ENCODE results near the gene CLN6.
"Not testable (repeated sequence)": the region's sequence is repeated elsewhere in the genome, so short reads cannot be mapped to it uniquely, and the experiment has no call there.

Gene CLN6

GRCh38 chr15:68206711-68207151, 22.8 kb downstream of the CLN6 start:
- DNase-seq (ENCODE audit: low read depth): no peak

DNA sequence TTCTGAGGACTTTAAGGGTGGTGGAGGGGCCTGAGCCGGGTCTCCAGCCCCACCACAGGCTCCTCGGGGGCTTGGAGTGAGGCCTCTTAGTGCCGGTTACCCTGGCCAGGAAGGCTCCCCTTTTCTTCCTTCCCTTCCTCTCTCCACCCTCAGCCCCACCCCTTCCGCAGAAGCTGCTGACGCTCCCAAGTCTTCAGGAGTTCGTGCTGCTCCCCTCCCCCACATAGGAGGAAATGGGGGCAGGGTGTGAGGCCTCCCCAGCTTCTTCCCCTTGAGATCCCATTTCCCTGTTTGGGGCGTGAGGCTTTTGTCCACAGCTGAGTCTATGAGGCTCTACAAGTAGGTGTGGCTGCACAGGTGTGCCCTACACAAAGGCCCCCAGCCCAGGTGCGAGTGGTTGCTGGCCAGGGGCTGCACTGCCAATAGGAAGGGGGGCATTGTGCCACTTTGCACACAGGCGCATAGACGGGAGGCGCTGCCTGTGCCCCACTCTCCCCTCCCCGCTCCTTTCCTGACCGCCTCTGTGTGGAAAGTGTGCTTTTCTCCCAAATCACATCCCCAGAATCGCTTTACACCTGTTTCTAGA, 23.5 kb downstream of the CLN6 start:
- DNase-seq (ENCODE audit: low read depth): no peak

GRCh38 chr15:68205558-68205944, 24.0 kb downstream of the CLN6 start:
- no peak for DNase-seq (ENCODE audit: low read depth)

- no peak for DNase-seq (ENCODE audit: low read depth)
Measured at GRCh38 chr15:68204776-68205557, 24.6 kb downstream of the CLN6 start, which contains the start of gene CALML4. Gene CALML4, minus strand, starts transcription at chr15:68205332. Its CDS starts 85 bp downstream, at chr15:68205247.

DNA sequence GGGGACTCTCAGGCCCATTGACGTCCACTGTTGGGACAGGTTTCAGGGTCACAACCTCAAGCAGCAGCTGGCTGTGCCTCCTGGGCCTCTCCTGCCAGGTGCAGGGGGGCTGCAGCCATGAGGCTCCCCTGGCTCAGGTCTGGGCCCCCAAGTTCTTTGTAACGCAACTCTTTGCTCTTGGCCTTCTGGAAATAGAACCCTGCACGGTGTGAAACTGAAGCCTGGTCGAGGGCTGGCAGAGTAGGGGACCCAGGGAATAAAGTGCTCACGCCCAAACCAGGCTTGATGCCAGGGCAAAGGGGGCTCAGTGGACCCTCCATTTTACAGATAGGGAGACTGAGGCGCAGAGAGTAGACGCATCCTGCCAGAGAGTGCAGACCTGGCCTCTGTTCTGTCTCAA, 25.2 kb downstream of the CLN6 start:
- DNase-seq (ENCODE audit: low read depth): no peak

- DNase-seq (ENCODE audit: low read depth): no peak
Measured at GRCh38 chr15:68203956-68204355, 25.6 kb downstream of the CLN6 start.

DNA sequence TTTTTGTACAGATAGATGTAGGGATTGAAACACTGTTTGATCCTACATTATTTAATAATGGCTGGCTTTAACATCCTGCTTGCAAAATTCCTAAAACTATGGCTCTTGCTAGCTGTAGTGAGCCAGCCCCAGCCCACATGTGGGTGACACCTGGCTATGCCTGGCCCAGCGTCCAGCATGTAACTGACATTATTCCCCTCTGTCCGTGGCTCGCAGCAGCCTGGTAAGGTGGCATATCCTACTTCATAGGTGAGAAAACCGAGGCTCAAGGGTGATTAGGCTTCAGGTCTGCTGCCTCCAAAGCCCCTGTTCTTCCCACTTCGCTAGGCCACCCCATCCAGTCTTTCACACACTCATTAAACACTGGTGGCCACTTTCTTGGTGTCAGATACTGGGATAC, 26.0 kb downstream of the CLN6 start:
- DNase-seq (ENCODE audit: low read depth): no peak

GRCh38 chr15:68202994-68203393, 26.5 kb downstream of the CLN6 start:
- DNase-seq (ENCODE audit: low read depth): not testable (repeated sequence)

- DNase-seq (ENCODE audit: low read depth): no peak
Measured at GRCh38 chr15:68201879-68202261, 27.7 kb downstream of the CLN6 start.

DNA sequence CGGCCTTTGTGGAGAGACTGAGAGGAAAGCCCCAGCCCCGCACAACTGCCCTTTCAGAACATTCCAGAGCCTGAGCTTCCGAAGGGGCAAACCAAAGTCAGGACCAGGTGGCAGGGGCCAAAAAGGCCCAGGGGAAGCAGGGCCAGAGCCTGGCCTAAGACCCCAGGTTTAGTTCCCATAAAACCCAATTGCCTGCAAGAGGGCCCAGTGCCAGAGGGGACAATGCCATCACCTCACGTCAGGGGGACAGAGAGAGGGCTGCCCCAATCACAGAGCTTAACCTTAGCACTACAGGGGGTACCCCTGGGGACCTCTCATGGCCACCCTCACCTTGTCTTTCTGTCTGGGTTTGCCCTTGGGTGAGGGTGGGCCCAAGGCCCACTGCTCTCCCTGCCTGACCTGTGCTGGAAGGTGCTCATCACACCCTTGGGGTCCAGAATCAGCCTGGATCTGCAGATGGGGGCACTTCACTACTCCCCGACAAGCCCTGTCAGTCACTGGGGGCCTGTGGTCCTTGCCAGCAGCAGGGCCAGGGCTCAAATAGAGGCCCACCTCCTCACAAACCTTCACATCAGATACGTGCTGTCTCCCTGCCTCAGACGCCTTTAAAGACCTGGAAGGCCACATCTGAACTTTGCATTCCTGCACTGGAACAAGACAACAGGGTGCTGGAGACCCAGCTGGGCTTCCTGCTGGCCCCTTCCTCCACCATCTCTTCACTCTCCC, 28.2 kb downstream of the CLN6 start:
- no peak for DNase-seq (ENCODE audit: low read depth)

GRCh38 chr15:68200016-68200861, 29.3 kb downstream of the CLN6 start:
- no peak for DNase-seq (ENCODE audit: low read depth)

- no peak for DNase-seq (ENCODE audit: low read depth)
Measured at GRCh38 chr15:68199340-68199739, 30.2 kb downstream of the CLN6 start.

GRCh38 chr15:68197661-68198437, 31.7 kb downstream of the CLN6 start:
- no peak for DNase-seq (ENCODE audit: low read depth)

DNA sequence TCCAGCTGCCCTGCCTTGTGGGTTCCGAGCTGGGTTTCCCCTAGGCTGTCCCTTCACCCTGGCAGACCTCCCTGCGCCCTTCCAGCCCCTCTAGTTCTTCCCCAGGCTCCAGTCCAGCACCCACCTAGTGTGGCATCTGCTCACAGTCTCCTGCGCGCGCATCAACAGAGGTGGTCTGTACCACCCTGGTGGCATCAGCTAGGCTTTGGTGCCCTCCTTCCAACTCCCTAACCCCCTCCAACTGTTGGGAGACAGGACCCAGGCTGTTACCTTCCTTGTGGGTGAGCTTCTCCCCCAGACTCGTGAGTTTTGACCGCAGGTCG, 32.4 kb downstream of the CLN6 start:
- DNase-seq (ENCODE audit: low read depth): no peak

DNA sequence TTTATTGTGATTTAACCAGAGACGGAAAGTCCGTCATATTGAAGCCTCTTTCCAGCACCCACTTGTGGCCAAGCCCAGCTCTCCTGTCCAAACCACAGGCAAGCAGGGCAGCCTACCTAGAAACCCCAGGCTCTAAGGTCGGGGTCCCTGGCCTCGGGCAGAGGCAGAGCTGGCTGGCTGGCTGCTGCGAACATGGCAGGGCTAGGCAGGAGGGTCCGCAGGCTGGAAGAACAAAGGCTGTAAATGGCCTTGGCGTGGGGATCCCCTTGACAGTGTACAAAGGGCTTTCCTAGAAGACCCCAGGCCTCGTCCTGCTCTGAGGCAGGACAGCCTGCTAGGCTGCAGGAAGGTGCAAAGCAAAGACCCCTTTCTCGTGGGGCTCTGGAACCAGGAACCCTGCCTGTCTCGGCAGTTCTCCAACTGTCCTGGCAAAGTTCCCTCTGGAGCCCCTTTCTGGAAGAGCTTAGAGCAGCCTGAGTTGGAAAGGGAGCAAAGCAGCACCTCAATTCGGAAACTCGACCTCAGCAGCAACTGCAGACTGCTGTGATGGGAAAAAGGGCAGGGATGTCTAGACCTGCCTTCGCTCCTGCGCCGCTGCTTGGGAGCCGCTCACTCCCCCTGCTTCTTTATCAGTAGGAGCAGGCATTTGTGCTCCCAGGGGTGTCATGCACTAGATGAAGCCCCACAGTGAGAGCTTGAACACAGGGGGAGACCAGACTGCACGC, 32.9 kb downstream of the CLN6 start:
- no peak for DNase-seq (ENCODE audit: low read depth)

DNA sequence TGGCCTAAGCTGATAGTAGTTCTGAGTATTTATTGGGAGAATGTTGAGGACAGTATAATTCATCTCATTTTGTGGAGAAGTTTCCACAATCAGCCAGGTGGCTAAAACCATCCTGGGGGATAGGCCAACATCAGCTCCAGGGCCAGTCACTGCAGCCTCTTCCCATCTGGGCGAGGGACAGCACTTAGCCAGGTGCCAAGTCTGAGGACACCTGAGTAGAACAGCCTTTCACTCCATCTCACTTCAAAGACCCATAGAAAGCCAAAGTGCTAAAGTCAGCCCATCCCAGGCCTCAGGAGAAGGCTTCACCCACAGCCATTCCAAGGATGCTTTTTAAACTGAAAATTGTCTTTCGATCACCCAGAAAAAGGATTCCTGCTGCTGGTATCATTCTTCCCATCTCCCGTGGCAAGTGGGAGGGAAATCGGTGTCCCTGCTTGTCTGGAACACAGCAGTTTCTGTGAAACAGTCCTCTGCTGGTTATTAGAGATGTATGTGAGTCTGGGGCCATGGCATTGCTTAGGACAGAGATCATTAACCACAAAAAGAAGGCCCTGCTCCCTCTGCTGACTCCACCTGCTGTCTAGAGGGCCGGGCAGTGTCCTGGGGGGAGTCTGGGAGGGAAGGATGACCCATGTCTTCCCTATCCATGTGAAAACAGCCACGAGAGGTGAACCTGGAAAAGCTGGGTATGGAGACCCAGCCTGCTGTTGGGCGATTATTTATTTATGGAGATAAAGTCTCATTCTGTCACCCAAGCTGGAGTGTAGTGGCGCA, 34.0 kb downstream of the CLN6 start:
- no peak for DNase-seq (ENCODE audit: low read depth)

- DNase-seq (ENCODE audit: low read depth): no peak
Measured at GRCh38 chr15:68192804-68193486, 36.6 kb downstream of the CLN6 start.

DNA sequence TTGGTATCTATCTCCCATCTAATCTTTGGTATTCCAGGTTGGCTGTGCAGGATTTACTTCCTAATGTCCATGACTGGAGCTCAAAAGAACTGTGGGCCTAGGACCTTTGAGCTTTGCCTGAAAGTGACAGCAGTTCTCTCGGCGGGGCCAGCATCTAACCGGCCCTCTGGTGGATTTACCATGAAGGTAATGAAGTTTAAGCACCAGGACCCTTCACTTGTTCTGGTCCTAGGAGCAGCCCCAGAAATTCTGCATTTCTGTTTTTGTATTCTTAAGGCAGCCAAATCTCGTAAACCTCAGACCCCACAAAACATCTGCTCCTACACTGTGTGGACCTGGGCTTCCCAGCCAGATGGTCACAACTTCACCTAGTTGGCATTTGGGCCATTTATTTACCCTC, 37.4 kb downstream of the CLN6 start:
- DNase-seq (ENCODE audit: low read depth): no peak

DNA sequence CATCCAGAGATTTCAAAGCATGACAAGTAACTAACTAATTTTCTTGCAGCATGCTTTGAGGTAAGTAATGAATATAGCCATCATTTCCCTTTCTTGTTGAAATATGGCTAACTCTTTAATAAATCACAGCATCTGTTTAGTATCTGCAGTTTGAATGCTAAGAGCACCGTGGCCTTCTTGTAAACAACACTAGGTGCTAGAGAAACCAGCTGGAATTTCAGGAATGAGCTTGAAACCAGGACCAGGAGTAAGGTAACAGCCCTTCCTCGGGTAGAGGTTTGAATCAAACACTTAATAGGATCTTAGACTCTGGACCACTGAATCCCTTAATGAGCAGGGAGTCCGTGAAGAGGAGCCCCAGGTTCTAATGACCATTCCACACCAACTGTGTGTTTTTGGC, 38.0 kb downstream of the CLN6 start:
- DNase-seq (ENCODE audit: low read depth): no peak
